Measurements from ENCODE around the gene MYO9B.

The MYO9B gene

DNA sequence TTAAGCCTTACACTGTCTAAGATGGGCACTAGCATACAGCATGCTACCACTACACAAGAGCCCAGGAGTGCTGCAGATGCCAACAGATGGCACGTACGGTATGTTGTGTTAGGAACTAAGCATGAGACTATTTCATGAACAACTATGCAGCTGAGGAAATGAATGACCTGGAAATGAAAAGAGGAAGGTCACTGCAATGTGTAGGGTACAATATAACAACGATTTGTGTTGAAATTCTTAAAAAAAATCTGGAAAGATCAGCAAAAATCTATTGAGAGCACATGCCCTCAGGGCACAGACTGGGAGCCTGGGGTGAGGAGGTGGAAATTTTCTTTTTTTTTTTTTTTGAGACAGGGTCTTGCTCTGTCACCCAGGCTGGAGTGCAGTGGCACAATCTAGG is 14.8 kb upstream of the MYO9B start:
- DNase-seq (ENCODE audit: low read depth): no peak

DNA sequence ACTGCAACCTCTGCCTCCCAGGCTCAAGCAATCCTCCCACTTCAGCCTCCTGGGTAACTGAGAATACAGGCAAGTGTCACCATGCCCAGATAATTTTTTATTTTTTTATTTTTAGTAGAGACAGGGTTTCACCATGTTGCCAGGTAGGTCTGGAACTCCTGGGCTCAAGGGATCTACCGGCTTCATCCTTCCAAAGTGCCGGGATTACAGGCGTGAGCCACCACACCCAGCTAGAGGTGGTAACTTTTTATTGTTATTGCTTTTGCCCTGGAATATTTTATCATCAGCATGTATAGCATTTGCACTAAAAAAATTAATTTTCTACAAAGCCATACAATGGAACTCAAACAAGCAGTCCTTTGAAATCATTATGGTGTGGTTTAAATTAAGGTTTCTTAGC is 14.4 kb upstream of the MYO9B start:
- DNase-seq (ENCODE audit: low read depth): no peak

DNA sequence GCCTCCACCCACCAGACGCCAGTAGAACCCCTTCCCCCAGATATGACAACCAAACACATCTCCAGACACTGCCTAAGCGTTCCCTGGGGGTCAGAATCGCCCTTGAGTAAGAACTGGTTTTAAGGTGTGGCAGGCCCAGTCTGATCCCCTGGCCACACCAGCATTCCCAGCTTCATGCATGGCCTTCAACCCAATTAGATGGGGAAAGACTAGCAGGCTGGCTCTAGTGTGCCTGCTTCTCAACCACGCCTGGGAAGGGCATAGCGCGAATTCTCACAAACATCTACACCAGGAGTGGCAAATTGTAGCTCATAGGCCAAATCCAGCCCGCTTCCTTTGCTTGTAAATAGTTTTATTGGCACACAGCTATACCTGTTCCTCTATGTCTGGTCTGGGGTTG is 13.9 kb upstream of the MYO9B start:
- DNase-seq (ENCODE audit: low read depth): no peak

DNA sequence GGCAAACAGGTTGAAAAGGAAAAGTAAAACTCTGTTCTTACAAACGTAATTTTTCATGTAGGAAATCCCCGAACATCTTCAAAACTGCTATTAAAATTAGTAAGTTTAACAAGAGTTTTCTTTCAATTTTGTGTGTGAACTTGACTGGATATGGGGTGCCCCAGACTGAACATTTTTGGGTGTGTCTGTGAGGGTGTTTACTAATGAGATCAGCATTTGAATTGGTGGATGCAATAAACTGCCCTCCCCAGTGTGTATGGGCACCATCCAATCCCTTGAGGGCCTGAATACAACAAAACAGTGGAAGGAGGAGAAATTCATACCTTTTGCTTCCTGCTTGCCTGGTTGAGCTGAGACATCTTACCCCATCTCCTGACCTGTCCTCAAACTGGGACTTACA is 12.1 kb upstream of the MYO9B start:
- DNase-seq (ENCODE audit: low read depth): no peak

DNA sequence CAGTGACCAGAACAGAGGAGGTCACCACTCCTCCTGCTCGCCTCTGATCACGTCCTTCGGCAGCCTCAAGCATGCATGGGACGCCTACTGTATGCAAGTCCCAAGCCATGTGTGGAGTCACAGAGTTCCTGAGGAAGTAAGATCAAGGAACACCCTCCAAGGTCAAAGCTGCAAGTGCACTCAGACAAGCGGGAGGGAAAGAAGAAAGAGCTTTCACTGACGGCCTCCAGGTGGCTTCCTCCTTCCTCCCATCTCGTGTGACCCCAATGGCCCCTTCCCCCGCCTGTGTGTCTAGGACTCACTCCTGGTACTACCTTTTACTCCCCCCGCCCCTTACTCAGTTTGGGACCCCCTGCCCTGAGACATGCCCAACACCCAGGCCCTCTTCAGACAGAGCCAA is 6.4 kb upstream of the MYO9B start:
- DNase-seq (ENCODE audit: low read depth): no peak

DNA sequence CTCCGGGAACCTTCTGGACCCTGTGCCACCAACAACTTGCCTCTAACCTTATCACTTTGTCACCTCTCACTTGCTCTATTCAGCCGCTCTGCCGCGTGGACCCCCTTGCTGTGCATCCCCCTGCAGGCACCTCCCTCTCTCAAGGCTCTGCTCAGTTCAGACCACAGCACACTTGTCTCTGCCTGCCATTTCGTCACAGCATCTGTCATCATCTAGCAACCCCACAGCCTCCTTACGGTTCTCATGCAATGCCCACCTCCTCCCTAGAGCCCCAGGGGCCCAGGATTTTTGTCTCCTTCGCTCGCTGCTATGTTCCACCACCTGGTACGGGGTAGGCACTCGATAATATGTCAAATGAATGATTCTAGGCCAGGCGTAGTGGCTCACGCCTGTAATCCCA is 5.2 kb upstream of the MYO9B start:
- DNase-seq (ENCODE audit: low read depth): no peak

DNA sequence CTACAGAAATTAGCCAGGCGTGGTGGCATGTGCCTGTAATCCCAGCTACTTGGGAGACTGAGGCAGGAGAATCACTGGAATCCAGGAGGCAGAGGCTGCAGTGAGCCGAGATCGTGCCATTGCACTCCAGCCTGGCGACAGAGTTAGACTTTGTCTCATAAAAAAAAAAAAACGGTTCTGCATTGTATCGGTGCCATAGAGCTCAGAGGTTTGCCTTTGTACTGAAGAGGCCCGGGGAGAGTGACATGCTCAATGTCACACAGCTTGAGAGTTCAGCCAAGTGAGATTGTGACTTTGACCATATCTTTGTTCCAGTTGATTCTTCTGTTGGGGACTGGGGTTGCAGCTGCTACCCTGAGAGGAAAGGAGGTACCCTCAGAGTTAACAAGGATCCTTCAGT is 4.7 kb upstream of the MYO9B start:
- DNase-seq (ENCODE audit: low read depth): no peak

DNA sequence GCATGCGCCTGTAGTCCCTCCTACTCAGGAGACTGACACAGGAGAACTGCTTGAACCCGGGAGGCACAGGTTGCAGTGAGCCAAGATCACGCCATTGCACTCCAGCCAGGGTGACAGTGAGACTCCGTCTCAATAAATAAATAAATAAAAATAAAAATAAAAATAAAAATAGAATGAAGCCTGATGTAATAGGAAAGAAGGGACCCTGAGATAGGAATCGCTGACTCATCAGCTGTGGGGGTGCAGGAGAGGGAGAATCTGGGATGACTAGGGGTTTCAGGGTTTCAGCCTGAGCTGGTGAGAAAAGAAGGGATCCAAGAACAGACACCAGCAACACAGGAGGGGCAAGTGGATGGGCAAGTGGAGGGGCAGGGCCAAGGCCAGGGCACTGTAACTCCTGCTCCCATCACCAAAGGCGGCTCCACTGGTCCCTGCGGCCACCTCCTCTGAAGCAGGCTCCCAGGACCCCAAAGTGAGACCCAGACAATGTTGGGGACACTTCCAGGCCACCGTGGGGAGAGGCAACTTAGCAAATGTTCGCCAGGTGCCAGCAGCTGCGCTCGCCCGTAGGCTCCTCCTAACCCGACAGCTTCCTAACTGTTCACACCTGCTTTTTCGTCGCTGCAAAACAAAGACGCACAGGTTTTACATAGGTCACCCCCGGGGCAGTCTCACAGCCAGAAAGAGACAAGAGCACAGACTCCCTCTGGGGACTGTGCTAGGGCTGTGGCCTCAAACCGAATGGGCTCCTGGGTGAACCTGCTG is 1.5 kb upstream of the MYO9B start:
- DNase-seq (ENCODE audit: low read depth): no peak

DNA sequence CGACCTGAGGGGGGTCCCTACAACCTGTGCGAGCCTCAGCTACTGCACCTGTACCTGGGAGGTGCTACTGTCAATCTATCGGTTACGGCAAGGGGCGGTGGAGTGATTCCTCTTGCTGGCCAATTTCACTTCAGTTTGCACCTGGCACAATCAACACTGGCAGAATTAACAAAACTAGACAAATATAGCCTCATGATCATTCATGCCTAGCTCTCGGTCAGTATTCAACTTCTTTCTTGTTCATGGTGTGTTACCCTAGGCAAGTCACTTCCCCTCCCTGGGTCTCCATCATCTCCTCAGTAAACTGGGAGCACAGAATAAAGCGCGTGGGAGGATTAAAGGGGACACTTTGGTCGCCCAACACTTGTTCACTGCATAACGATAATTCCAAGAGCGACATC is 943 bp upstream of the MYO9B start:
- no peak for DNase-seq (ENCODE audit: low read depth)

DNA sequence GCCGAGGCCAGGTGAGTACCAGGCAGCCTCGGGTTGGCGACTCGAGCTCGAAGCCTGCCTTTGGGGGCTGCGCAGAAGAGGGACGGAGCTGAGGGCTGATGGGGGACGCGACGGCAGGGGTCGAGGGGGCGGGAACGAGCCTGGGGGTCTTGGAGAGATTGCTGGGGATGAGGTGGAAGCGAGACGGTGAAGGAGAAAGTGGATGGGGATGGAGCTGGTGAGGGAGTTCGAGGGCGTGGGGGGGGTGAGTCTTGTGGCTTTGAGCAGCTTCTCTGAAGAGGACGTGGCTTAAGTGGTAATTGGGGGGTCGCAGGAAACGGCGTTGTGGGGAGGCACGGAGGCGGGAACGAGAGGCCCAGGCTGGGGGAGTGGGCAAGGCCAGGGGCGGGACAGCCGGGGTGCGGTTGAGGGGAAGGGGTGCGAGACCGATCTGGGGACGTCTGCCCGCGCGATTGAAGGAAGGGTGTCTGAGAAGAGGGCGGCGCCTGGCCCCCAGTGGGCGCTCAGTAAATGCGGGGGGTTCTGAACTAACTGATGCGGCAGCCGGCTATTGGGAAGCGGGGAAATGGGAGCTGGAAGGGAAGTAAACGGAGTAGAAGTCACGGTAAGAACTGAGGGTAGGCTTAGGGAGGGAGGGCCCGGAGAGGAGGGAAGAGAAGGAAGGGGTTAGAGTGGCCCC is 426 bp downstream of the MYO9B start:
- DNase-seq (ENCODE audit: low read depth): no peak

DNA sequence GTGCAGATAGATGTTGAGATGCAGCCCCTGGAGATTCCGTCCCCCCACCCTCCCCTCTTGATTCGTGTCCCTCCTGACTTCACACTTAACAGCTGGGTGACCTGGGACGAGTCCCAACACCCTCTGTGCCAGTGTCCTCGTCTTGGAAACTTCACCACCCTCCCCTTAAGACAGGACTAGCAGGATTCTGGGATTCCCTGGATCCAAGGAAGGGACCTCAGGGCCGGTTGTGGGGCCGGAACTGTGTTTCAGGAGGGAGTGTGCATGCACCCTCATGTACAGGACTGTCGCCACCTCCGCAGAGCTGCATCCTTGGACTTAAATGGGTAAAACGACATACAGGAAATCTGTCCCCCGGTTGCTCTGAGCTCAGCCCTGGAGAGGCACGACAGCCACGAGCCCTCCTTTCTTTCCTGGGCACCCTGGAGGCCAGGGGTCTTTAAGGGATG is 990 bp downstream of the MYO9B start:
- DNase-seq (ENCODE audit: low read depth): no peak

DNA sequence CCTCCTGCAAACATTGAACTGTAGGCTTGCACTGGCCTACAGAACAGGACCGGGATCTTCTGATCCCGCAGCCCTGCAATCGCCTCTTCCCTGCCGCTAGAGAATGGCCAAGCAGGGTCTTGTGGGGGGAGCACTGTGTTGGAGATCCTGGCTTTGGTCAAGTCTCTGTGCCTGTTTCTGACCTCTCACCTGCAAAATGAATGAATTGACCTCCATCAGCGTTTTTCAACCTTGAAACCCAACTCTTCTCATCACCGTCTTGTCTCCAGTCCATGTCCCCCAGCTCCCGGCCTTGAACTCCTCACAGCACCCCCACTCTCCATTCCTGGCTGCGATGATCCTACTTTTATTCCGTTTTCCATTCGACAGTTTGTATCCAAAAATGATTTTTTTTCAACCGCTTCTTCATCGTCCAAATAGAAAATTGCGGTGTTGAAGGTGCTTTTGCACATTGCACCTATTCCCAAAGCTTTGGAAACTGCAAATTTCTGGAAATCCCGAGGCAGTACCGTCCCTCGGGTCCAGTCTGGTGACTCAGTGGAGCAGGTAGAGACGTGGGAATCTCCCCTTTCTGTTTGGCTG is 2.0 kb downstream of the MYO9B start:
- DNase-seq (ENCODE audit: low read depth): no peak

DNA sequence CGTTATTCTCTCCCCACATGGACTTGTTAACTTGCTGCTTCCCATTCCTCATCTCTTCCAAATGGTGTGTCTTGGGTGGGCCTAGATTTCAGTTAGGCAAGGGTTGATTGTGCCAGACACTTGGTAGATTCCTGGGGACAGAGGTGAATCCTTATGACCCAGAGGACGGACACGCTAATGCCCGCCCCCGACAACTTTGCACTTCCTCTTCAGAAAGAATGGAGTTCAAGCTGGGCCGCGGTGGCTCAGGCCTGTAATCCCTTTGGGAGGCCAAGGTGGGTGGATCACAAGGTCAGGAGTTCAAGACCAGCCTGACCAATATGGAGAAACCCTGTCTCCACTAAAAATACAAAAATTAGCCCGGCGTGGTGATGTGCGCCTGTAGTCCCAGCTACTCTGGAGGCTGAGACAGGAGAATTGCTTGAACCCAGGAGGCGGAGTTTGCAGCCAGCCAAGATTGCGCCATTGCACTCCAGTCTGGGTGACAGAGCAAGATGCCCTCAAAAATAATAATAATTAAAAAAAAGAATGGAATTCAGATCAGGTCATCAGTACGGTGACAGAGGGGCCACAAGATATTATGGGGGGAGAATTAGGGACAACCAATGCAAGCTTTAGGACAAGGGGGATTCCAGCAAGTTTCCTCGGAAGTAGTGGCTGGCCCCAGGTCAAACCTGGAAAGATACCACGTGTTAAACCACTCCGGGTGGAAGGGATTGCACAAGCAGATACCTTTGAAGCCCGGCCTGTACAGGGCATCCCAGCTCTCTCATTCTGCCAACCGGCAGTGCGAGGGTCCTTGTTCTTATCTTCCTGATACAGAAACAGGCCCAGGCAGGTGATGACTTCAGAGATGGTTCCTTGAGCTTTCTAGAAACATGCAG is 2.7 kb downstream of the MYO9B start:
- no peak for DNase-seq (ENCODE audit: low read depth)

DNA sequence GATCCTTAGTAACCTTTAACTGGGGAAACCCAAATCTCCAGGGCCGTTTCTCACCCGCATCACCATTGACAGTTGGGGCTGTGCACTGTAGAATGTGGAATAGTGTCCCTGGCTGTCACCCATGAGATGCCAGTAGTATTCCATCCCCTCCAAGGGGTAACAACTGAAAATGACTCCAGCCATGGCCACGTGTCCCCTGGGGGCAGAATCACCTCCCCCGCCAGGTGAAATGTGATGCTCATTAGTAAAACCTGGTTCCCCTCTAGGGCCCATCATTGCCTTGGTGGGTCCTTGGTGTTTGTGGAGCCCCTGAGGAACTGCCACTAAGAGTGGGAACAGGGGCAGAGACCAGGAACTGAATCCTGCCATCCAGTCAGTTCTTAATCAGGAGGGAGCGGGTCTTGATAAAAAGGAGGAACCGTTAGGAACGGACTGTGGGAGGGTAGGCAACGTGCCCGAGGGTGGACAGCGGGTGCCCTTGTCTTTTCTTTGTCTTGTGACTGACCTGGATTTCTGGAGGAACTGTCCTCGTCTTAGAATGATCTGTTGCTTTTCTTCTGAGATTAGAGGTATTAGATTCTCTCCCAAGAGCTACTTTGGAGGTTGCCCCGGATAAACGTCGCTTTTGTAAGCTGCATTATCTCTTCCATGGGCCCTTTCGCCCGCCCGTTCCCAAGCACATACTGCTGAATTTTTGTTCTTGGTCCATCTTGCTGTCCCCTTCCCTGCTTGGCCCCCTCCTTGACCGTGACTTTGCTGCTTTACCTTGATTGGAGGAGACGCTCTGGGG is 3.5 kb downstream of the MYO9B start:
- no peak for DNase-seq (ENCODE audit: low read depth)

DNA sequence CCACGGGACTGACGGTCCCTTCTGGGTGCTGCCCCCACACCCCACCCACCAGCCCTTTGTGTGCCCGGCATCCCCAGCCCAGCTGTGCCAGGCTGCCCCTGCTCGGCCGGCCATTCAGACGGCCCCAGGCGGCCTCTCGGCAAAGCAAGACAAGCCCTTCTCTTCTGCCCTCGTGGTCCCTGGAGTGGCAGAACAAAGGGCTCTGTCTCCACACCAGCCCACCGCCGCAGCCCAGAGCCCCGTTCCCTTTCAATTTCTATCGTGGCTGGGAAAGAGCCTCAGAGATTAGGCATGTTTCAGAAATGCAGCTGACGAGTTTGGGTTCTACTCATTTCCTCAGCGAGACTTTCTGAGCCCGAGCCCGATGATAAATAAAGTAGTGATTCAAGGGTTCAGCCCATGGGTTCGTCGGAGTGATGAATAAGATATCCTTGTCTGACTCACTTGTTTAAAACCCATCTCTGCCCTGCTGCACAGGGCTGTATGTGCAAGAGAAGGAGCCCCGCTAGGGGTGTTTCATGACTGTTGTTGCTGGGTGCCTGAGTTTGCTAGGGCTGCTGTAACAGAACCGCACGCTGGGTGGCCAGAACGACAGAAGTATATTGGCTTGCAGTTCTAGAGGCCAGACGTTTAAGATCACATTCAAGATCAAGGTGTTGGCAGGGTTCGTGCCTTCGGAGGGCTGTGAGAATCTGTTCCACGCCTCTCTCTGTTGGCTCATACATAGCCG is 4.3 kb downstream of the MYO9B start:
- peak; percentile 88 for DNase-seq (ENCODE audit: low read depth)

DNA sequence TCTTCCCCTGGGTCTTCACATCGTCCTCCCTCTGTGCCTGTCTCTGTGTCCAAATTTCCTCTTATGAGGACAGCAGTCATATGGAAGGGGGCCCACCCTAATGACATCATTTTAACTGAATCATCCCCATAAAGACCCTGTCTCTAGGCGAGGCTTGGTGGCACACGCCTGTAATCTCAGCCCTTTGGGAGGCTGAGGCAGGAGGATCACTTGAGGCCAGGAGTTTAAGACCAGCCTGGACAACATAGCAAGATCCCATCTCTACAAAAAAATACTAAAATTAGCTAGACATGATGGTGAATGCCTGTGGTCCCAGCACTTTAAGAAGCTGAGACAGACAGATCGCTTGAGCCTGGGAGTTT is 4.8 kb downstream of the MYO9B start:
- no peak for DNase-seq (ENCODE audit: low read depth)

DNA sequence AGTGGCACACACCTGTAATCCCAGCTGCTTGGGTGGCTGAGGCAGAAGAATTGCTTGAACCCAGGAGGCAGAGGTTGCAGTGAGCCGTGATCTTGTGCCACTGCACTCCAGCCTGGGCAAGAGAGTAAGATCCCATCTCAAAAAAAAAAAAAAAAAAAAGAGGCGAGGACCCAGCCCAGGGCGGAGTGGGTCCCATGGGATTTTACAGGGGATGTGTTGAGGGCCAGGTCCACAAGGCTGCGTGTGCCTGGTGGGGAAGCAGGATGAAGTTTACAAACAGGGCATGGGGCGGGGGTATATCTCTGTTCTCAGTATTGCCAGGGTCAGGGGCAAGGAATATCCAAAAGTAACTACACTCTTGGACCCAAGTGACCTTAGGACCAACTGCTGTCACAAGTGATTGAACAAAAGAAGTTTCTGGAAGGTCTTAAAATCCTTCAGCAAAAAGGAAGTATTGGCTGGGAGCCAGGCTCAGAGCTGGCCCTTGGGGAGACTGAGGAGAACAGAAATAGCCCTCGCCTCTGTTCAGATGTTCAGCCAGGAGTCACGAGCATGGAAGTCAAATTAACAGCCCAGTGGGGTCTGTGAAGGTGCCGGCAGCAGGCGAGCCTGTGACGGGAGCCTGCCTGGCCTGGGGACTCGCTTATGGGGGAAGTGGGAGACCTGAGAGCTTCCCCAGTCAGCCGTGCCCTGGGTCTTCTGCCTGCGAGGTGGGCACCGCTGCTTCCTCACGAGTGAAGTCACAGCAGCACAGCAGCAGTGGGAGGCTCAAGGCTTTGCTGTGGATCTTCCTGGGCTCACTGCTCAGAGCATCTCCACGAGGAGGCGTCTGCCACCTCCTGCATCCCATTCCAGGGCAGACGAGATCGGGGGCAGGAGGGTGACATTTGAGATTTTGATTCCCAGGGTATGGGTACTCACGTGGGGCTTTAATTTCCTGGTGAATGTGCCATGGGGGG is 6.4 kb downstream of the MYO9B start:
- DNase-seq (ENCODE audit: low read depth): no peak

DNA sequence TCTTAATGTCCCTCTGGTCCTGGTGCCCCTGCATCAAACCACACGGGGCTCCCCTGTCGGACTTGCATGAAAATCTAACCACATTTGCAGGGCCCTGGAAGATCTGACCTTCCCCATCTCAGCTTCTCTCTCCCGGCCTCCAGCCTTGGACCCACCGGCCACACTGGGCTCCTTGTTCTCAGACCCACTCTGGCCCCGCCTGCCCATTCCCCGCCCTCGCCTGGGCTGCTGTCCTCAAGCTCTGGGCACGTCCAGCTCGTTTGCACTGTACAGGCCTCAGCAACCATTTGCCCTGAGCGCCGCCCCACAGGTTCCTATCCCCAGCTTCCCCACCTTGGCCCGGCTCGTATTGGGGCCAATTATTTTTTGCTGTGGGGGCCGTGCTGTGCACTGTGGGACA is 10.5 kb downstream of the MYO9B start:
- DNase-seq (ENCODE audit: low read depth): no peak

DNA sequence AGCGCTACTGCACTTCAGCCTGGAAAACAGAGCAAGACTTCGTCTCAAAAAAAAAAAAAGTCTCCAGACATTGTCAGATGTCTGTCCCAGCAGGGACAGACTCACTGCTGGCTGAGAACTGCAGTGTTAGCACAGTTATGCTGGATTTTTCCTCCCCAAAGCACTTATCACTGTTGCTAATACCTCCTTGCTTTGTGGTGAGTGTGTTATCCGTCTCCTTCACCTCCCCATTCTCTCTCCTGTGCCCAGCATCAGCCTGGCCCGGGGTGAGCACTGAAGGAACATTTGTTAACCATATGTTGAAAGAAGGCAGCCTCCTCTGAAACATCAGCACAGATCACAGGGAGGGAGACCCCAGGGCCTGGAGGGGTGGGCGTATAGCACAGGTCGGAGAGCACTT is 11.3 kb downstream of the MYO9B start:
- no peak for DNase-seq (ENCODE audit: low read depth)

DNA sequence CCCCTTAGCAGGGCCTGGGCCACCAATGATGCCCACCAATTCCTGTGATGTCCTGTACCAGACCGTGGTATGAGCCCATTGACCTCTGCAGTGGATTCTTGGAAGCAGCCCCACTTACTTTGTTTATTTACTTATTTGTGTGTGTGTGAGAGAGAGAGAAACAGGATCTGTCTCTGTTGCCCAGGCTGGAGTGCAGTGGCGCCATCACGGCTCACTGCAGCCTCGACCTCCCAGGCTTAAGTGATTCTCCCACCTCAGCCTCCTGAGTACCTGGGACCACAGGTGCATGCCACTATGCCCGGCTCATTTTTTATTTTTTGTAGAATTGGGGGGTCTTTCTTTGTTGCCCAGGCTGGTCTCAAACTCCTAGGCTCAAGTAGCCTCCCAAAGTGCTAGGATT is 13.0 kb downstream of the MYO9B start:
- no peak for DNase-seq (ENCODE audit: low read depth)
